Suprapubic skin (tissue), 3 donors: ENCODE measurements around the gene EDDM3A.
"Not testable (repeated sequence)": the region's sequence is repeated elsewhere in the genome, so short reads cannot be mapped to it uniquely, and the experiment has no call there.

Source experiments
- CTCF ChIP-seq, 2 donors: fragments of 200-600 bp in 1 of 2; fragments of 450-650 bp in 1 of 2; sonication (generic) in 1 of 2; IDR thresholded peaks; one replicate each; pipeline ENCODE4 v1.5.1; 2016 to 2019; ENCODE audit warnings: antibody characterized with exemption in 2 of 2, mild to moderate bottlenecking in 1 of 2, moderate library complexity in 1 of 2
- EP300 ChIP-seq: sonication (generic); formaldehyde crosslinking; IDR thresholded peaks from one replicate; pipeline ENCODE4 v1.6.1; 2017; ENCODE audit warnings: antibody characterized with exemption
- POLR2A ChIP-seq, 2 donors: fragments of 450-650 bp; IDR thresholded peaks; one replicate each; pipeline ENCODE4 v1.6.1; 2017; ENCODE audit warnings: antibody characterized with exemption in 2 of 2, mild to moderate bottlenecking in 2 of 2, moderate library complexity in 2 of 2

DNA sequence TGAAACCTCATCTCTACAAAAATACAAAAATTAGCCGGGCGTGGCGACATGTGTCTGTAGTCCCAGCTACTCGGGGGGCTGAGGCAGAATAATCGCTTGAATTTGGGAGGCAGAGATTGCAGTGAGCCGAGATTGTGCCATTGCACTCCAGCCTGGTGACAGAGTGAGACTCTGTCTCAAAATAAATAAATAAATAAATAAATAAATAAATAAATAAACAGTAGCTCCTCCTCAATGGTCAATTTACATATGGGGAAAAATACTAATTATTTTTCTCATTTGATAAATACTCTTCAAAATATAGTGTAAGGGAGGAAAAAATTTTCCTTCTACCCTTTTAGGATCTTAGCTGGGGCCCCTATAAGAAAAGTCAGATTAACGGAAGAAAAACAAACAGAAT, 7.4 kb upstream of the EDDM3A start:
- TF ChIP-seq CTCF (IDR thresholded peaks at IDR 0.05); EP300; POLR2A (IDR thresholded peaks at IDR 0.05): not testable (repeated sequence)
